Measurements from ENCODE around the gene HLA-B. TPM values are rescaled to one million over a fixed set of nuclear protein-coding genes. Genes with fewer than 3 reads are reported as not detected.

Gene HLA-B
- total RNA-seq, 1 experiment from 2014 or later = 68.6 TPM

GRCh38 chr6:31363811-31364210, 6.8 kb upstream of the HLA-B start:
- H2BK15ac ChIP-seq (ENCODE audit: low read depth, low read length) = no peak overlapping the region
- no peak overlapping the region for H3K56ac ChIP-seq (ENCODE audit: insufficient read length, low read depth, low read length)
- H3K4ac ChIP-seq (ENCODE audit: low read depth, low read length) = no peak overlapping the region
- H4K8ac ChIP-seq (replicated peaks; ENCODE audit: insufficient read length, low read depth, low read length) = no peak overlapping the region
- no peaks in the 10 kb centered on the region for H4K20me1 ChIP-seq (ENCODE audit: control insufficient read depth, insufficient read depth, insufficient read length)
- H3K14ac ChIP-seq (ENCODE audit: insufficient read depth, low read length) = no peak overlapping the region
- no peak overlapping the region for H2BK20ac ChIP-seq (ENCODE audit: low read depth, low read length, poor library complexity, severe bottlenecking)
- H2BK120ac ChIP-seq (ENCODE audit: low read depth, low read length, poor library complexity, severe bottlenecking) = no peak overlapping the region
- no peak overlapping the region for H2BK5ac ChIP-seq (ENCODE audit: insufficient read length, low read length)
- Mint-ChIP-seq H3K36me3 (ENCODE audit: insufficient read depth in 1 of 3, low read depth in 3 of 3) (peaks cover 0 to 2% (median 0%) of the 10 kb centered on the region in 3 experiments; a peak in 1 of 7 replicates), H3K4me1 (peaks cover 6% of the 10 kb centered on the region in 2 experiments), H3K4me3 (no peak overlapping the region), H3K27ac (no peak overlapping the region), H3K9me3 (peaks cover 2 to 3% of the 10 kb centered on the region in 2 experiments; a peak in 4 of 5 replicates), H3K27me3 (ENCODE audit: low read depth) (peaks cover 95% of the 10 kb centered on the region)
- H3K79me2 ChIP-seq (ENCODE audit: insufficient read depth, low read length) = no peaks in the 10 kb centered on the region
- H3K23ac ChIP-seq (ENCODE audit: insufficient read length, low read depth, low read length) = no peak overlapping the region
- no peaks in the 10 kb centered on the region for H3K4me1 ChIP-seq (ENCODE audit: insufficient read depth, low read length)
- H2BK12ac ChIP-seq (ENCODE audit: insufficient read length, low read depth, low read length) = no peak overlapping the region
- no peak overlapping the region for H3K9ac ChIP-seq (ENCODE audit: extremely low read depth, insufficient read length, low read length)
- no peak overlapping the region for H4K91ac ChIP-seq (ENCODE audit: insufficient read length, low read depth, low read length)
- no peak overlapping the region for H3K18ac ChIP-seq (ENCODE audit: insufficient read length, low read depth, low read length)
- H3K27ac ChIP-seq (ENCODE audit: insufficient read length, low read depth, low read length) = no peak overlapping the region
- peaks cover 3% of the 10 kb centered on the region for H3K23me2 ChIP-seq (ENCODE audit: insufficient read length, low read depth, low read length, poor library complexity, severe bottlenecking)
- H3K4me2 ChIP-seq (ENCODE audit: insufficient read depth, insufficient read length, low read length) = no peak overlapping the region
- DNase-seq = no peak
- no peaks in the 10 kb centered on the region for H3K27me3 ChIP-seq (ENCODE audit: insufficient read depth, low read length)
- no peaks in the 10 kb centered on the region for H3K9me3 ChIP-seq (ENCODE audit: control insufficient read depth, low read depth, low read length)
- H4K5ac ChIP-seq (ENCODE audit: insufficient read length, low read depth, low read length) = no peak overlapping the region
- H3T11ph ChIP-seq (ENCODE audit: low read length) = no peak overlapping the region
- no peaks in the 10 kb centered on the region for H3K79me1 ChIP-seq (ENCODE audit: insufficient read depth, low read depth, low read length, poor library complexity, severe bottlenecking)
- no peak overlapping the region for H2AFZ ChIP-seq (ENCODE audit: low read length)
- no peak for TF ChIP-seq CTCF (conservative IDR thresholded peaks at IDR 0.05)
- no peak overlapping the region for H2AK5ac ChIP-seq (ENCODE audit: insufficient read length, low read length)
